GM19452 (cell line): Measurements from ENCODE around the gene ZNF331.

Experiments used
- ATAC-seq: cut with Tn5 transposase; IDR thresholded peaks from one replicate; pipeline ENCODE4 v1.9.1; 2021; ENCODE audit not compliant: unreplicated experiment

Gene ZNF331

DNA sequence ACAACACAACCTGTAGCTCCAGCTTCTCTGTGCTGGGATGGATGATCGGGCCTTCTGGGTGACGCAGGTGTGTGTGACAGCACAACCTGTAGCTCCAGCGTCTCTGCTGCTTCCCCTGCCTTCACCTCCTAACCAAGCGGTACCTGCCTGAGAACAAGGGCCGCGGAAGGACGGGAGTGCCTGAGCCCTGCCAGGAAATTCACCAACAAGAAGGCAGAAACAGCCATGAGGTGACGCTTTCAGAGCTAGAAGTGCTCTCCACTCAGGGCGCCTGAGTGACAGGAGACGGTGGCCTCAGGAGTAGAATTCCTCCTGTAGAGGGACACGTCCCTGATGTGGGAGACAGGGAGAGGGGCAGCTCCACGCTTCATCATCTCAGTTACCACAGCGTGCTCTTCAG is 17.4 kb downstream of the ZNF331 start:
- no peak for ATAC-seq

DNA sequence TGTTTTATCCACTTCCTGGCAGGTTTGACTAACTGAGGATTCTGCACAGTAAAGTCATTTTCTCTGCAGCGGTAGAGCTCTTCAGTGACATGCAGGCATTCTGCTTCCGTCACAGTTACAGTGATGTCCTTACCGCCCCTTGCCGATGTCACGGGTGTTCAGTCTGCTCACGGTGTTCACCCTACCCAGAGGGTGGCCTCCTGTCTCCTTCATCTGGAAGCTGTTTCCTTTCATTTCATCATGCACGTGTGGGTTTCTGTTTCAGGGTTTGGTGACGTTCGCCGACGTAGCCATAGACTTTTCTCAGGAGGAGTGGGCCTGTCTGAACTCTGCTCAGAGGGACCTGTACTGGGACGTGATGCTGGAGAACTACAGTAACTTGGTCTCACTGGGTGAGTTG is 33.4 kb downstream of the ZNF331 start:
- ATAC-seq, result no peak

DNA sequence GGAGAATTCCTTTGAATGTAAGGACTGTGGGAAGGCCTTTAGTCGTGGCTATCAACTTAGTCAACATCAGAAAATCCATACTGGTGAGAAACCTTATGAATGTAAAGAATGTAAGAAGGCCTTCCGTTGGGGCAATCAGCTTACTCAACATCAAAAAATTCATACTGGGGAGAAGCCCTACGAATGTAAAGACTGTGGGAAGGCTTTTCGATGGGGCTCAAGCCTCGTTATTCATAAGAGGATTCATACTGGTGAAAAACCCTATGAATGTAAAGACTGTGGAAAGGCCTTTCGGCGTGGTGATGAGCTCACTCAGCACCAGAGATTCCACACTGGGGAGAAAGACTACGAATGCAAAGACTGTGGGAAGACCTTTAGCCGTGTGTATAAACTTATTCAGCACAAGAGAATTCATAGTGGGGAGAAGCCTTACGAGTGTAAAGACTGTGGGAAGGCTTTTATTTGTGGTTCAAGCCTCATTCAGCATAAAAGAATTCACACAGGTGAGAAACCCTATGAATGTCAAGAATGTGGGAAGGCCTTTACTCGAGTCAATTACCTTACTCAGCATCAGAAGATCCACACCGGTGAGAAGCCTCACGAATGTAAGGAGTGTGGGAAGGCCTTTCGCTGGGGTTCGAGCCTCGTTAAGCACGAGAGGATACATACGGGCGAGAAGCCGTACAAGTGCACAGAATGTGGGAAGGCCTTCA is 39.2 kb downstream of the ZNF331 start:
- no peak for ATAC-seq

- no peak for ATAC-seq
These were observed 40.0 kb downstream of the ZNF331 start for GRCh38 chr19:53577968-53578367.

DNA sequence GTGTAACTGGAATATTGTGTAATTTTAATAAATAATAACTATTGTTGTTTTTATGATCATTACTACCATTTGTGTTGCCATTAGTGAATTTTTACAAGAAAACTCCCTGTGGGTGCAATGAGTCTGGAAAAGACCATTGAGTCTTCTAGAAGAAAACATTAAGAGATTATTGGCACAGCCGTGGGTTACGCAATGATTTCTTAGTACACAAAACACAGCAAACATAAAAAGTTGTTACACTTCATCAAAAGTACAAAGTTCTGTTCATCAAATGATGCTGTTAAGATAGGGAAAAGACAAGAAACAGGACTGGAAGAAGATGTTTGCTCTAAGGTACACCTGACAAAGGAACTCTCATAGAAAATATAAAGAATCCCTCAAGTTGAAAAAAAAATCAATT is 41.6 kb downstream of the ZNF331 start:
- ATAC-seq, result no peak

DNA sequence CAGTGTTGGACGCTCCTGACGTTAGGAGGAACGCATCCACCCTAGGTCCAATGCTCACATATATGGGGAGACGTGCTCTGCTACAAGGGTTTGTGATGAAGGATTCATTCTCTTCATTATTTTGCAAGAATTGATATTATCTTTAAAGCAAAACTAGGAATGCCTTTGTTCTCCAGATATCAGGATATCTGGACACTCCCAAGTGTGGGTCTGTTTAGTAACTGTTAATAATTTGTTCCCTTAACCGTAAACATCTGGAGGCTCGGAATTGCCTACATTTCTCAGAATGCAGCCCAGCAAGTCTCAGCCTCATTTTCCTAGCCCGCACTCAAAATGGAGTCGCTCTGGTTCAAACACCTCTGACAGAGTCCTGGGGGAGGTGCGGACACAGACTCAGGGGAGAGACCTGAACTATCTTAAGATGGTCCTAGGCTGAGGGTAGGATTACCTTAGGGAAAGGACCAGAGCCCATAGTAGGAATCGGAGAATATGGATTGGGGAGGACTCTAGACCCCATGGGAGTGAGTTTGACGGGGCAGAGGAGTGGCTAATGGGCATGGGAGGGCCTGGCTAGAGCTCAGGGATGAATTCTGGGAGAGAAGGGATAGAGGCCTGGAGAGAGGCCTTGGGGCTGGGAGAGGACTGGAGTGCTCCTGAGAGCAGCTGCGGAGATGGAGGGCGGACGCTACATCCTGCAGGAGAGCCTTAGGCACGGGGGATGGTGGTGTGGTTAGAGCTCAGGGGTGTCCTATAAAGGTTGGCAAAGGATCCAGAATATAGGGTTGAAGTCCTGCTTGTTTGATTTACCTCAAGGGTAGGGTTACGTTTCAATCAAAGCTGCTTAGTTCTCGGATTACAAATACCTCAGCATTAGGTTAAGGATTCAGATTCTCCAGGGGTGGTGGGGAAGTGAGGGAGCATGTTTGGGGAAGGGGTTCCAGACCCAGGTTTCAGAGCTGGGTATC is 43.2 kb downstream of the ZNF331 start:
- no peak for ATAC-seq

GRCh38 chr19:53581871-53582279 is 43.9 kb downstream of the ZNF331 start:
- no peak for ATAC-seq

- ATAC-seq, result no peak
These were observed 45.2 kb downstream of the ZNF331 start for GRCh38 chr19:53583181-53583580.

GRCh38 chr19:53586277-53586691 is 48.3 kb downstream of the ZNF331 start:
- ATAC-seq, result no peak

- ATAC-seq, result no peak
These were observed 57.0 kb downstream of the ZNF331 start for GRCh38 chr19:53594811-53595509.

GRCh38 chr19:53595510-53595867 is 57.5 kb downstream of the ZNF331 start:
- ATAC-seq, result no peak

GRCh38 chr19:53596056-53596455 is 58.1 kb downstream of the ZNF331 start:
- no peak for ATAC-seq

GRCh38 chr19:53597023-53597422 is 59.1 kb downstream of the ZNF331 start:
- ATAC-seq, result no peak

DNA sequence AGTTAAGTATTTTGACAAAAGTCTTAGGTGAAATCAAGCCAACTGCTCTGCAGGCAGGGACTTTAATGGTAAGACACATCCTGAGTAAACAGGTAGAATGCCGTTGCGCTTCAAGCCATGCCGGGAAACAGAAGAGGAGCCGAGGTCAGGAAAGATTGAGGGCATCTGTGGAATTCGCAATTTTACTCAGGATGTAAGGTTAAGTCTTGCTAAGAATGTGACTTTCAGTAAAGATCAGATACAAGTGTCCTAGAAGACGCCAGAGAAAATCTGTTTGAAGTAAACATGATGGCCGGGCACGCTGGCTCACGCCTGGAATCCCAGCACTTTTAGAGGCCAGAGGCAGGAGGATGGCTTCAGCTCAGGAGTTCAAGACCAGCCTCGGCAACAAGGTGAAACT is 60.4 kb downstream of the ZNF331 start:
- no peak for ATAC-seq

DNA sequence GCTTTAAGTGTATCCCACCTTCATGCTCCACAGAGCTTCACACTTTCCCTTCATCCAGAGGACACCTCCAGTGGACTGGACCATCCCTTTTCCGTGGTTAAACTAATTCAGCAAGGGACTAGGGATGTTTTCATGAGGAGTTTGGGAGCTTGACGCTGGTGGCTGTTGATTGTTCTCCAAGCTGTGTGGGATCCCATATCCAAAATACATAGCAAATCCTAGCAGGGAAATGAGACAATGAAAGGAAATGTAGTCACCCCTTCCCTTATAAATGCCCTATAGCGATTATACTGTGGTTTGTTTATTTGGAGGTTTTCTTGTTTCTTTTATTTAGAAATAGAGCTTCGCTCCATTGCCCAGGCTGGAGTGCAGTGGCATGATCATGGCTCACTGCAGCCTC is 62.3 kb downstream of the ZNF331 start:
- no peak for ATAC-seq

- no peak for ATAC-seq
These were observed 68.1 kb downstream of the ZNF331 start for GRCh38 chr19:53606031-53606430.

- no peak for ATAC-seq
These were observed 70.4 kb downstream of the ZNF331 start for GRCh38 chr19:53608381-53608780.

- no peak for ATAC-seq
These were observed 75.0 kb downstream of the ZNF331 start for GRCh38 chr19:53612762-53613526.

DNA sequence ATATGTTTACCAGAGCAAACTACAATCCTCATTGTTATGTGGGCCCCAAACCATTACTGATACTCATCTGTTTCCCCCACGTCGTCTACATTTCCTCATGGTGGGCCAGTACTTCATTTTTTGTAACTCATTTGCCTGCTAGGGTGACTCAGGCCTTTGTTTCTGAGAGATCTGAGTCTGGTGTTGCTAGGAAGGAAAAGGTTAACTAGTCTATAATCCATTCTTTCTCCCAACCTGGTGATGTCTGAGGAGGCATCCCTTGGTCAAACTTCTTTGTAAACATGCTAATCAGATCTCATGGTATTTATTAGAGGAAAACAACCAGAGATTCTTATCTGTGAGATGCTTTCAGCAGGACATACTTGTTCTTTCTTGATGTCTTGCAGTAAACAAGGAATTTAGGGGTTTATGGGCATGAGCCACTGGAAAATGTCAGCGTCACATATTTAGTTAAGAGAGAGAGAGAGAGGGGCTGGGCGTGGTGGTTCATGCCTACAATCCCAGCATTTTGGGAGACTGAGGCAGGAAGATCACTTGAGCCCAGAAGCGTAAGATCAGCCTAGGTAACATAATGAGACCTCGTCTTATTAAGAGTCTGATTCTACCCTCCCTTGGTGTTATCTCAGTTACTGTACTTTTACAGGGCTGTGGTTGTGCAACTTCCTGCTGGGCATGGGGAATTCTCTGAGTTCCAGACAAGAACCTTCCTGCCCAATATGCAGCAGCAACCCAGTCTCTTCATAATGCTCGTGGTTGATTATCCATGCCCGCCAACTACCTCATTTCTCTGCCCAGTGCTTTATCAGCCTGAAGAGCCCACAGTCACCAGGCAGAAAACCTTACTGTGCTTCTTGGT is 84.2 kb downstream of the ZNF331 start:
- ATAC-seq, result no peak
